NCI-H146 (cell line): ENCODE results near the gene ASAP2.
"Not testable (repeated sequence)": the region's sequence is repeated elsewhere in the genome, so short reads cannot be mapped to it uniquely, and the experiment has no call there.

Experiments
- DNase-seq: peaks from one replicate; lab custom pipeline; 2025; lab: John Stamatoyannopoulos, UW

The ASAP2 gene

DNA sequence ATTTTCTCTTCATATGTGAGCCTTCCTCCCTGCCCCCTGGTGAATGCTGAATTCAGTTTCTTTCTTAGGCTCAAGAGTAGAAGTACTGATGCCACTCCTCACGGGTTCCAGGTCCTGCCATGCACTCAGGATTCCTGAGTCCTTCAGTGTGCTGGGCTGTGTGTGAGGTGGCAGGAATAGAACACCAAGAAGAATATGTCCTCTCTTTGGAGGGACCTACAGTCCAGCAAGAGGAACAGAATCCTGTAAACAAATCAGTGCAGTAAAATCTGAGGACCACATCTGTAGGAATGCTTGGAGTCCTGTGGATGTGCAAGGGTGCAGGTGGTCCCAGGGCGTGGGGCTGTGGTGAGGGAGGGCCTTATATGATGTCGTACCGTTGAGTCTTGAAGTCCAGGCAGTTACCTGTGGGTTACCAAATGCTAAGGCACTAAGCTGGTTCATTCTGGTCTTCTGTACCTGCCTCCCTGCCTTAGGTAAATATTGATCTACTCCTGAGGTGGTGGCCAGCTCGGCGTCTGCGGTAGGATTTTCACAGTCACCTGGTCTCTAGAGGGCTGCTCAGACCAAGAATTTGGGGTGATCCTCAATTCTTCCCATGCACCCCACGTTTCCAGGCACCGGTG is 5.5 kb downstream of the ASAP2 start:
- DNase-seq, result peak; percentile 48

DNA sequence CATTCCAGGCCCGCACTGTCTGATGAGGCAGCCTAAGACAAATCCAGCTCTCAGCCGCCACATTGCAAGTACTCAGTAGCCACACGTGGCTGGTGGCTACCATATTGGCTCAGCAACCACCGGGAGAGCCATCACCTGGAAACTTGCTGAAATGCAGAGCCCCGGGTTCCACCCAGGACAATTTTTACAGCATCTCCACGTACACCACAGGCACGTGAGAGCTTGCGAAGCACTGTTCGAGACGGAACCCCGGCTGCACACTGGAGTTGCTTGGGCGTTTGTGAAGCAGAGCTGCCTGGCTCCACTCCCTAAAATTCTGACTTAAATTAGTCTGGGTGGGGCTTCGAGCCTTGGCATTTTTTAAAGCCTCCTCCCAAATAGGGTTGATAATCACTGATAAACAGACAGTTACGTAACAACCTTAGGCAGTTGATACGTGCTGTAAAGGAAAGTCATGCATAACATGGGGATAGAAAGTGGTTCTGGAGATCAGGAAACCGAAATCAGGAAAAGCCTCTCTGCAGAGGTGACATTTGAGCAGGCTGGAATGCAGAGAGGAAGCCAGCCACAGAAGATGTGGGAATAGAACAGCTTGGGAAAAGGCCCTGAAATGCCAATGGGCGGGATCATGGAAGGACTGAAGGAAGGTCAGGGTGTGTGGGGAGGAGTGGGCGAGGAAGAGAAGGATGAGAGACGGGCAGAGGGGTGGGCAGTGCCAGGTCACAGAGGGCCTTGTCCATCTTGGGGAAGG is 6.2 kb downstream of the ASAP2 start:
- DNase-seq, result no peak

DNA sequence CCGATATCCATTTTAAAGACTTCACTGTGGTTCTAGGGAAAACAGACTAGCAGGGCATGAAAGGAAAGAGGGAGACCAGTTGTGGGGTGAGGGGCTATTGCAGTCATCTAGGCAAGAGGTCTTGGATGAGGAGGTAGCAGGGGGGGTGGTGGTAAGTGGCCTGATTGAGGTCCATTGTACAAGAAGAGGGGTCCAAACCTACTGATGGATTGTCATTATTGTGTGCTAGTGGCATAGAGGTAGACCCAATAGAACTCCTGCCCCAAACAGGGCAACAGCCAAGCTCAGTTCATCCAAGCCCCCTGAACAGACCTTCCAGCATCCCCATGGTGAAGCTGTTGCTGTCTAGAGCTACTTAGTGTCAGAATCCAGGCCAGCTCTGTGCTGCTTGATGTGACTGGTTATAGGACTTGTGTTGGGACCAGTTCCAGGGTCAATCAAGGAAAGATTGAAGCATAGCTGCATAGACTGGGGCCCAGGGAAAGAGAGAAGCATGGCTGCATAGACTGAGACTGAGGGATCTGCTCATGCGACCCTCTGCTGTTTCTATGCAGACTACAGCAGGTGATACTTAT is 7.0 kb downstream of the ASAP2 start:
- no peak for DNase-seq

DNA sequence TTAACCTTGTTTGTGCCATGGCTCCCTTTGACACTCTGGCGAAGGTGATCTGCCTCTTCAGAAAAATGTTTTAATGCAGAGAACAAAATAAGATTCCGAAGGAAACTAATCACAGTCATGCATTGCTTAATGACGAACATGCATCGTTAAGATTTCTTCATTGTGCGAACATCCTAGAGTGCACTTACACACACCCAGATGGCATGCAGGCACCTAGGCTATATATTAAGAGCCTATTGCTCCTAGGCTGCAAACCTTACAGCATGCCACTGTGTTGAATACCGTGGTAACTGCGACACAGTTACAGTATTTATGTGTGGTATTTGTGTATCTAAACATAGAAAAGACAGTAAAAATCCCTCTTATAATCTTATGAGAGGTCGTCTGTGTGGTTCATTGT is 8.3 kb downstream of the ASAP2 start:
- DNase-seq, result no peak

DNA sequence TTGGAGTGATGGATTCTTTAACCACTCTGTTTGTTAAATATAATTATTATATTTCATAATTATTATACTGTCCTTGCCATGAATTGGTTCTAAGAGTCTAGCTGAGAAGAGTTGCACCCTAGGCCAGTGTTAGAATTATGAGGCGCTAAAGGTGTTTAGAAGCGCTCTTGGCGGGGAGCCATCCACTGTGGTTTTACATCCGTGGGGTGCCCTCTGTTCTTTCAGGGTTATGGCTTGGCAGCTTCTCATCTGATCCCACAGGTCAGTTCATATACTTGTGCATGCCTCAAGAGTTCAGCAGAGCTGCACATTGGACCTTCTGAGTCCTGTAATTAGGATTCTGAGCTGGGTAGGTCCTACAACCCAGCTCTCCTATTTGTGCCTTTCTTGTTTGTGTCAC is 9.1 kb downstream of the ASAP2 start:
- DNase-seq, result peak; percentile 5

DNA sequence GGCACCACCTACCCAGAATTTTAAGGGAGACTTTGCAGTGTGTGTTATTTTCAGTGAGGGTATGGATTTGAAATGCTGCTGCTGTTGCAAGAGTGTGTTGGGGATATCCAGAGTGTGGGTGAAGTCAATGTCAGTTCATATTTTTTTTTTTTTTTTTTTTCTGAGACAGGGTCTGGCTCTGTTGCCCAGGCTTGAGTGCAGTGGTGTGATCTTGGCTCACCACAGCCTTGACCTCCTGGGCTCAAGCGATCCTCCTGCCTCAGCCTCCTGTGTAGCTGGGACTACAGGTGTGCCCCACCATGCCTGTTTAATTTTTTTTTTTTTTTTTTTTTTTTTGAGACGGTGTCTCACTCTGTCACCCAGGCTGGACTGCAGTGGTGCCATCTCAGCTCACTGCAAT is 9.5 kb downstream of the ASAP2 start:
- DNase-seq, result not testable (repeated sequence)

DNA sequence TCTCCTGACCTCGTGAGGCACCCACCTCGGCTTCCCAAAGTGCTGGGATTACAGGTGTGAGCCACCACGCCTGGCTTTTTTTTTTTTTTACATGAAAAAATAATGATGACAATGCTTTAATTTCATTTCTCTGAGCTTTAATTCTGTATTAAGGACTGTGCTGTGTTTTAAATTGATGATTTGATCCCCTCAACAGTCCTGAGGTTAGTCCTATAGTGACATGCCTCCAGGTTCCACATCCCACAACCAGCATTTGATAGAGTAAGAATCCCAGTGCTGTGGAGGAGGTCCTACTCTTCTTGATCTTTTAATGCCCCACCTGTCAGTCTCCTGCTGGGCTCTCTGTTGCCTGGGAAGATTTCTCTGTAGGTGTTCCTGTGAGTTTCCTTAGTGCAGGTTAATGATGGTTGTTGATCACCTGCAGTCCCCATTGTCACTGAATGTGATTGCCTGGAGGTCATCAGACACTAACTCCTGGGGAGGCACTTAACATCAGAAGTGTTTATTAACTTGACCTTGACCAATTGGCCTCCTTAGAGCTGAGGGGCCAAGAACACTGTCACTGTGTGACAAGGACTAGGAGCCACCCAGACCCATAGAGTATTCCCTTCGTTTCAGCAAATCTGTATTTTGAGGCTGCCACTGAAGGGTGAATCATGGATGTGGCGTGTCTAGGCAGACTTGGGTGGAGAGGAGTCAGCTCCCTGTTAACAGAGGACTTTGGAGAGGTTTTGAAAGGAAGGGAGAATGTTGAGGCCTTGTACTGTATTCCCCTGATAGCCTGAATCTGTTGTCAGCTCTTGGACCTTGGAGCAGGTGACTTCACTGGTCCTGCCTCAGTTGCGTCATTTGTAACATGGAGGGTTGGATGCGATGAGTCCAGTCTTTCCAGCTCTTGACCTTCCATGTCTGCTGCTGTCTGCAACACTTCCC is 11.5 kb downstream of the ASAP2 start:
- DNase-seq, result peak; percentile 93

DNA sequence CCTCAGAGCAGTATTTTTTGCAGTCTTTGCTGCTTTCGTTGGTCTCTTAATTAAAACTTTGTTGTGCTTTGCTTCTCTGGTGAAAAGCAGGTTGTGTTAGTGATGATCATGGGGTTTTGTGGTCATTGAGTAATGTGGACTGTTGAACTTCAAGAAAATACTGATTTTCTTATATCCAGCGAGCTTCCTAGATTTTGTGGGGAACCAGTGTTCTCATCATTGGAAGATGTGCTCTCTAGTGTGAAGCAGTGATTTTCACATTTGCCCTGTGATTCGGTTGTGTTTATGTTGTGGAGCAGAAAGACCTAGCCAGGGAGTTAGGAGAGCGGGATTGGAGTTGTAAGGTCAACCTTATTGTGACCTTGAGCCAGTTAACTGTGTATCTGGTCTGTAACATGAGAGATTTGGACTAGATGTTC is 12.4 kb downstream of the ASAP2 start:
- DNase-seq, result no peak

DNA sequence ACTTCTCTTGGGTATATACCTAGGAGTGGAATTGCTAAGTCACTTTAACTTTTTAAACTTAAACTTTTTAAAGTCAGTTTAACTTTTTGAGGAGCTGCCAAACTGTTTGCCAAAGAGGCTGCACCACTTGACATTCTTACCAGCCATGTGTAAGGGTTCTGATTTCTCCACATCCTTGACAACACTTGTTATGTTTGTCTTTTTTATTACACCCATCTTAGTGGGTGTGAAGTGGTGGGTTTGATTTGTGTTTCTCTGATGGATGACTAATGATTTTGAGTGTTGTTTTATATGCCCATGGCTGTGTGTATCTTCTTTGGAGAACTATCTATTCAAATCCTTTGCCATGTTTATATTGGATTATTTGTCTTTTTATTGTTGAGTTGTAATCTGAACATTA is 13.6 kb downstream of the ASAP2 start:
- DNase-seq, result no peak

DNA sequence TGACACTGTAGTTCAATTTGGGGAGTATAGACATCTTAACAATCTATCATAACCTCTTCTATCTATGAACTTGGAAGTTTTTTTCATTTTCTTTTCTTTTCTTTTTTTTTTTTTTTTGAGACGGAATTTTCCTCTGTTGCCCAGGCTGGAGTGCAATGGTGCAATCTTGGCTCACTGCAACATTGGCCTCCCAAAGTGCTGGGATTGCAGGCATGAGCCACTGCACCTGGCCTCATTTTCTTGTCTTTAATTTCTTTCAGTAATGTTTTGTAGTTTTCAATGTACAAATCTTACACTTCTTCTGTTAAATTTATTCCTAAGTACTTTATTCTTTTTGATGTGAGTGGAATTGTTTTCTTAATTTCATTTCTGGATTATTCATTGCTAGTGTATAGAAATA is 14.6 kb downstream of the ASAP2 start:
- no peak for DNase-seq

DNA sequence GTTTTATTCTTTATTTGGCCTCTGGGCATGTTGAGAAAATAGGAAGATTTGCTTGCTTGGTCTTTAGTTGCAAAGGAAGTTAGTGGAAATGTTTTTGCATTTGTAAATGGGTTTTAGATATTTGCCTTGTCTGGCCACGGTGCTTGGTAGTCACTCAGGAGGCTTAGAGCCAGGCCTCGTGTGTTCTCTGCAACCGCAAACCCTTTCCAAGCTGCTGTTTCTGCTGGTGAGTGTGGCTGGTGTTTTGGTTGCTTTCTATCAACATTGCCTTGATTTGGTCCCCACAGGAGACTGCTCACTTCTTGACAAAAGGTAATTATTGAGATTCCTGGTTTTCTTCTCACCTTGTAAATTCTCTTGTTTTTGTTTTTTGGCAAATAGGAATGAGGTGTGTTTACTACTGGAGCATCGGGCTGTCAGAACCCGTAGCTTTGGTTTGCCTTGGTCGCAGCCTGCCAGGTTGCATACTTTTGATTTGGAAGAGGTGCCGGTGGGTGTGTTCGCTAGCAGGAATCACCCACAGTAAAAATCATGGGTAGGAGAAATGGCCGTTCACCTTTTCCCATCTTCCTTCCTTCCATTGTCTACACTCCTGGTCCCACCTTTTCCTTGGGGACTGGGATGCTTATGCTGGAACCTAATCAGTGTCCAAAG is 15.8 kb downstream of the ASAP2 start:
- no peak for DNase-seq

DNA sequence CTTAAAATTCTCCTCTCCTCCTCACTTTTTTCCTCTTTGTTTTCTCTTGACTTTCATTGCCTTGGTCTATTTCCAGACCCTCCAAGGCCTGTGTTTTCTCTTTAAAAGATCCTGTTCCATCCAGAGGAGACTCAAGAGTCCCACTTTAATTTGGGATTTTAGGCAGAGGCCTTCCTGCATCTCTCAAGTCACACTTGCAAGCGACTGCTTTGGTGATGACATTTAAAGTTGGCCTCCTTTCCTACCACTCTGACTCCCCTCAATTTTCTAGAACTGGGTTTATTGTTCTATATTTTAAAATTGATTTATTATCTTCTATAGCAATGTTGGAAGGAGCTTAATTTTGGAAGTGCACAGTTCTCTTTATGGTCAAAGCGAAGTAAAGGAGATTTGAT is 16.3 kb downstream of the ASAP2 start:
- DNase-seq, result no peak

DNA sequence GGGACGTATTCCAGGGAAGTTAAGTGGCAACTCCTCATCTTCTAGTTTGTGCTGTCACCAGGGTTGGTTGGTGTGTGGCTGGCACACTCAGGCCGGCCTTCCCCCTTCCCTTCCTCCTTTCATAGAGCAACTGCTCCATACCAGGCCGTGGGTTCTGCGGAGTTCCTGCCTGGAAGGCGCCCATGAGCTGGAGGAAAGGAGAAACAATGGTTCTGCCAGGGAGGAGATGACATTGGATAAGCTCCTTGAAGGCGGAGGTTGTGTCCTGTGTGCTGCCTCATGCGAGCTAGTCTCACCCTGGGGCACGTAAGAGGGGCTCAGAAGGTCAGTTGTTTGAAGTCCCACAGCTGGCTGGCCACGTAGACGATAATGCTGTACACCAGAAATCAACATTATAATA is 19.2 kb downstream of the ASAP2 start:
- DNase-seq, result no peak

DNA sequence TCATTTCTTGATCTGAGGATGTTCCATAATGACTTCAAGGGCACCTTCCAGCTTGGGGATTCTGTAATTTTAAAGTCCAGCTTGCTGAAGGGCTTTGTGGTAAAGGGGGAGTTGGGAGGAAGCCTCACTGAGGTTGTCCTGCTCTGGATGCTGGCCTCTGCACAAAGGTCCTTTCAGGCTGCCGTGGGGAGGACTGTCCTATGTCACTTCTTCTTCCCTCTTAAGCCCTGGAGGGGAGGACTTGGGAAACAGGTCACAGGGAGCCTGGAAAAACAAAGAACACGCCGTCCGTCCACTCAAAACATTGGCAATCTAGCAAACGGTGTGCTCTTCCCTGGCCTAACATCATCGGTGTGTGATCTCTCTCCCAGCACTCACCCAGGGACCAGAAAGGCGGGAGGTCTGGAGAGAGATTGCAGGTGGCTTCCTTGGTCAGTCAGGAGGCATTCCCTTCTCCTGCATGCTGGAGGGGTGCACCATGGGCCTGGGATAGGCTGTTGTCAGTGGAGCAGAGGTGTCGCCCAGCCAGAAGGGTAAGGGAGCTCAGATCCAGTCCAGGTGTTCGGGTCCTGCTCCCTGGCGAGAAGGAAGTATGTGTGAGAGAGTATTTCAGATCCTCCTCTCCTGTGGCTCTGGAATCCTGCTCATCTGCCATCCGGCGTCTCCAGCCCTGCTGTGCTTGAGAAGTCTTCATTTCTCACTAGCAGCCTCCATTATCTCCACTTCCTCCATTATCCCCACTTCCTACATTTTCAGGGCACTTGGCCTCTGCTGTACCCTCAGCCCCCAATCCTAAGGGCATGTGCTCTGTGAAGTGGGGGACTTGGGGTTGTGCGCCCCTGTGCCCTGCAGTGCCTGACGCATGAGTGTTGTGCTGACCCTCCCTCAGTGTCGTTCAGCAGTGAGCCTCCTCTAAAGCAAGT is 20.1 kb downstream of the ASAP2 start:
- no peak for DNase-seq

DNA sequence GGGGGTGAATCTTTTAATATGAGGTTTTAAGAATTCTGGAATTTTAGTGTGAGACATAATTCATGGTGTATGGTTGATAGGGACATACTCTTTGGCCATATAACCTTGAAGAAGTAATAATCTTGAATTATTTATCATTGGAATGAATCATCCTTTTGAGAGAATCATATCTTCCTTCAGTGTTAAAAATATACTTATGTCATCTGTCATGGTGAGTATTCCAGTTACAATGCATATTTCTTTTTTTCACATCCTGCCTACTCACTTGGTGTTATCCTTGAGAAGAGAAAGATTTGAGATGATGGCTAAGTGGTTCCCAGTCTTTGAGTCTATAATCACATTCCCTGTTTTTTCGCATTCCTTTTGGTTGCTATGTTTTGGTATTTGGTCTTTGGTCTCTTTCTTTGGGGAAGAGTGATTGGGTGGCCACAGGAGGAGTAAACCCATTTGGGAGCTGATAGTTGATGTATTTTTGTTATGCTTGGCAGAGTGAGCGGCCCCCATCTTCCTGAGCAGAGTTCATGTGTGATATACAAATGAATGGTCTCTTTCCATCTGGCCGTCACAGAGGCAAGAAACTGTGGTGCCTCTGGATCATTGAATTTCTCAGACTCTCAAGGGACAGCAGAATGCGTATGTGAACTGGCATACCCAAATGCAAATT is 21.6 kb downstream of the ASAP2 start:
- no peak for DNase-seq

DNA sequence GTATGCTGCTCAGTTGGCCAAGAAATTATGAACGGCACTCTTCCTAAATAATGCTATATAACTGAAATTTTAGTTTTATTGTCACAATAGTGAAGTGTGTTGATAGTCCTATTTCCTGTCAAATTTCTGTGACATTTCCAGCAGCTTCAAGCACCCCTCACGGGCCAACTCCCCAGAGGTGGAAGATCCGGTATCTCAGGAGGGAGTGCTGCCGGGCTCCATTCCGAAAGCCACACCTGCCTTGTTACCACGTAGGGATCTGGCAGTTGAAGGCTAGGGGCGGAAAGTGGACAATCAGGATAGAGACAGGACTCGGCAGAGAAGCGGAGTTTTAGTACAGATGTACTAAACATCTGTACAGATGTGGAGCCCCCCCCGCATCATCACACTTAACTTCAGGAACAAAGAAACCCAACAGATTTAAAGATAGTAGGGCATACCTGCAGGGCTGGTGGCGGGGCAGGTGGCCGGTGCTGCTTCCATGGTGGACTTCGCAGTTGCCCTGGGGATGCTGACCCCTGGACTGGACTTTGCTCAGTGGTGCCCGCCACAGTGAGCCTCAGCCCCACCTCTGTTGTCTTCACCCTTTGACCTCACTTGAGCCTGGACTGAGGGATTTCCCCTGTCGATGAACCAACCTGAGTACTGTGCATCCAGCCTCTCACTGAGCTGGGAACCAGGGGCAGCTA is 22.3 kb downstream of the ASAP2 start:
- DNase-seq, result no peak

DNA sequence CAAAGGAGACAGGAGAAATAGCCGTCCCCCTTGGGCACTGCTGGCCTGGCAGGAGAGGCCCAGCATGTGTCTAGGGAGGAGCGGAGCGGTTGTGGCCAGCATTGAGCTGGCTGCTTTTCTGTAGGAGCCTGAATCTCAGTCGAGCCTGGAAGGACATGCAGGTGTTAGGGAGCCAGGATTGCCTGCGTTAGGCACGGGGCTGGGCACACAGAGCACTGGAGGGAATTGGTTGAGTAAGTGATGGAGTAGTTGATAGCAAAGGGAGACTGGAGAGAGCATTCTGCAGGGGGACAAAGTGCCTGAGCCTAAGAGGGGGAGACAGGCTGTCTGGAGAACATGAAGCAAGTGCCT is 22.8 kb downstream of the ASAP2 start:
- DNase-seq, result no peak

DNA sequence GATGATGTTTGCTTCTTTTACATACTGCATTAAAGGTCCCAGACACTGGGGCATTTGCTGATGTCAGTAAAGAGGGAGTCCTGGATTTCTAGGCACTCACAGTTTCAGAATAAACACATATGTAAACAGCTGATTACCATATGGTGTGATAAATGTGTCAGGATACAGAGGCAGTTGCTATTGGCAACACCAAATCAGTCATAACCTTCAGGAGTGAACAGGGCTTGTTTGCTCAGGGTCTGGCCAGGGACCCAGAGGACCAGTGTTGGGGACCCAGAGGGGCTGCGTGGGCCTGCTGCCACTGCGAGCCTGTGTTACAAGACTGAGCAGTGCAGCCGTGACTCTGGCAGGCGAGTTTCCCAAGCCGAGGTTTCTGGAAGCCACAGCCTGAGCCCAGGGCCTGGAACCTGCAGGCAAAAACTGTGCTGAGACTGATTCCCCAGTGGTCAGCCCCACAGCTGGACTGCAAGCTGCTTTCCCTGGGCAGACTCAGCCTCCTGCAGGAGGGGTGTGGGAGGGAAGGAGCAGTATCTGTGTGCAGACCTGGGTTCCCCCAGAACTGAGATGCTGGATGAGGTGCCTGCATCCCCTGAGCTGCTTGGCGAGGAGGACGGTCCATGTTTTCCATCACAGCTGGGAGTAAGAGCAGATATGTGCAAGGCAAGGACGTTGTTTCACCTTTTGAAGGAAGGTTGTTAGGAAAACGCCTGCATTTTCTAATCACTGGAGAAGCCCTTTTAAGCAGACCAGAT is 23.6 kb downstream of the ASAP2 start:
- no peak for DNase-seq

DNA sequence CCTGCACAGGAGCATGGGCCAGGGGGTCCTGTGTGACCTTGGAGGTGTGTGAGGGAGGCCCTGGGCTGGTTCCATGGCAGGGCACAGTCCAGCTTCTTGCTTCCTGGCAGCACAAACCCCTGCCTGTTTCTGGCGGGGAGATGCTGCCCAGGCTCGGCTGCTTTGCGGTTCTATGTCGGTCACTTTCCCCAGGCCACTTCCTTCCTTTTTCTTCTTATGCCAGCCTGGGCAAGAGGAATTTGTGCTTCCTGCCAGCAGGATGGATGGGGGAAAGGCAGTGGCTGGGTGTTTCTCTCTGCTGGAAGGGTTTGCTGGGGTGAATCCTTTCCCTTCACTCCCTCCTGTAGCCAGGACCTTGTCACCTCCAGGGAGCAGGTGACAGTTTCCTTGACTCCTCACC is 24.3 kb downstream of the ASAP2 start:
- DNase-seq, result no peak
